GM10266 (cell line): Measurements from ENCODE around the gene DPYD.

Experiments used
- DNase-seq: peaks from one replicate; pipeline ENCODE4 v3.0.0; 2012; ENCODE audit errors: extremely low spot score
- TF ChIP-seq, protein P1 (sequence below): IDR thresholded peaks from 2 replicates; pipeline ENCODE4 v1.5.1; 2012; ENCODE audit warnings: mild to moderate bottlenecking, low read depth; ENCODE audit not compliant: control insufficient read depth, insufficient read depth; ENCODE audit errors: missing control alignments

Gene DPYD

DNA sequence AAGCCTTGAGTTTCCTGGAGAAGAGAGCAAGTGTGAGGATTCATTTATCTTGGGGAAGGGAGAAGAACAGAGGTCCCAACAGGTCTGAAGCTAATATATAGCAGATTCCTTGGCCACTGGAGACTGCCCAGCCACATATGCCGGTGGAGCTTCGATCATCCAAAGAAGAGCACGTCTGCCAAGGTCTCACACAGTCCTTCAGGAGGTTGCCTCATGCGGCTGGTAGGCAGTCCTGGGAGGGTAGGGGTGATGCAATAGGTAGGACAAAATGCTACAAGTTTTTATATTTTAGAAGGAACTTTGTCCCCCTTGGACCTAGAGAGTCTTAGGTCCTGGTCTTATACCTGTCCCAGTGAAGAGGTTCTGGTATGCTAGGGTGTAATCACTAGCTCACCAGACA lies 582.5 kb downstream of the DPYD start:
- DNase-seq: no peak
- TF ChIP-seq, protein P1, sequence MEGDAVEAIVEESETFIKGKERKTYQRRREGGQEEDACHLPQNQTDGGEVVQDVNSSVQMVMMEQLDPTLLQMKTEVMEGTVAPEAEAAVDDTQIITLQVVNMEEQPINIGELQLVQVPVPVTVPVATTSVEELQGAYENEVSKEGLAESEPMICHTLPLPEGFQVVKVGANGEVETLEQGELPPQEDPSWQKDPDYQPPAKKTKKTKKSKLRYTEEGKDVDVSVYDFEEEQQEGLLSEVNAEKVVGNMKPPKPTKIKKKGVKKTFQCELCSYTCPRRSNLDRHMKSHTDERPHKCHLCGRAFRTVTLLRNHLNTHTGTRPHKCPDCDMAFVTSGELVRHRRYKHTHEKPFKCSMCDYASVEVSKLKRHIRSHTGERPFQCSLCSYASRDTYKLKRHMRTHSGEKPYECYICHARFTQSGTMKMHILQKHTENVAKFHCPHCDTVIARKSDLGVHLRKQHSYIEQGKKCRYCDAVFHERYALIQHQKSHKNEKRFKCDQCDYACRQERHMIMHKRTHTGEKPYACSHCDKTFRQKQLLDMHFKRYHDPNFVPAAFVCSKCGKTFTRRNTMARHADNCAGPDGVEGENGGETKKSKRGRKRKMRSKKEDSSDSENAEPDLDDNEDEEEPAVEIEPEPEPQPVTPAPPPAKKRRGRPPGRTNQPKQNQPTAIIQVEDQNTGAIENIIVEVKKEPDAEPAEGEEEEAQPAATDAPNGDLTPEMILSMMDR: no peak

DNA sequence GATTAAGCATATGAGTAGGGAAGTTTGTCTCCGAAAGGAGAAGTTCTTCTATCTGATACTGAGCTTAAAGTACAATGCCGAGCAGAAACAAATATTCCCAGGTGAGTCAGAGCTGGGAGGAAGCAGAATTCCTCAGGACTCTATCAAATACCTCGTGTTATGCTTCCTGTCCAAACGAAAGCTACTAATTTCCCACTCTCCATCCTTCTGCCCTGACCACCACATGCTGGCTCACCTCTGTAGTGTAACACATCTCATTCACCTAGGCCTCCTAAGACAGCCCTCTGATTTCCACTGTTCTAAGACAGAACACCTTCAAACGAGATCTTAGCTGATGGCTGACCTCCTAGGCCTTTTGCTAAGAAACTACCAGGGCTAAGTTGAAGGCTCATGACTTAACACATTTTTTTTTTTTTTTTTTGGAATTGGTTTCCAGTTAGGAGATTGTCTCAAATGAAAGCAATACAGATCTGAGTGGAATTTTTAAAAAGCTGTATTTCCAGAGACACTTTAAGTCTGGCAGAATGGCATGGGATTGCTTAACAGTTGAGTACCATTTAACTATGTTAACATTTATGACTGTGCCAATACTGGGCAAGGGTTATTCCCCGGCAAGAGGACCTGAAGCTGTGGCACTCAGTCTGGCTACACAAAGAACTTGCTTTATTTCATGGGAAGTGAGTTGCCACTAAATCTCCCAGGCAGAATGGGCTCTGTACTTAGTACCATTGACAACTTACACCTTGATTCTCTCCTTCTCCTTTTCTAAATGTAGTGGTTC lies 583.4 kb downstream of the DPYD start:
- TF ChIP-seq, protein P1: no peak
- DNase-seq: no peak

DNA sequence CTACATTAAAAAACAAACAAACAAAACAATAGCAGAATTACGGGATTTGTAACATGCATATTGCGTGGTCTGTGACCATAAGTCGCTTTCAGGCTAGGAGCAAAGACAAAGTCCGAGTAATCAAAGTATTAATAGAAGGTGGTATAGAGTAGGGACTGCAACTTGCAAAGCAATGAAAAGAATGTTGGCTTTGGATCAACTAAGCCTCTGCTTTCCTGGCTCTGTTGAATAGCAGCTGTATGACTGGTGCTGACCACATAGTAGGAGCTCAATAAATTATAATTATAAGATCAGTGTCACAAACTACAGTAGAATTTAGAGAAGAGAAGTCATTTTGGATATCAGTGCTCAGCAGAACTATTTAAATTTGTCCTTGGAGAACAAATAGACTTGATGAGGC lies 586.4 kb downstream of the DPYD start:
- TF ChIP-seq, protein P1: no peak
- no peak for DNase-seq

DNA sequence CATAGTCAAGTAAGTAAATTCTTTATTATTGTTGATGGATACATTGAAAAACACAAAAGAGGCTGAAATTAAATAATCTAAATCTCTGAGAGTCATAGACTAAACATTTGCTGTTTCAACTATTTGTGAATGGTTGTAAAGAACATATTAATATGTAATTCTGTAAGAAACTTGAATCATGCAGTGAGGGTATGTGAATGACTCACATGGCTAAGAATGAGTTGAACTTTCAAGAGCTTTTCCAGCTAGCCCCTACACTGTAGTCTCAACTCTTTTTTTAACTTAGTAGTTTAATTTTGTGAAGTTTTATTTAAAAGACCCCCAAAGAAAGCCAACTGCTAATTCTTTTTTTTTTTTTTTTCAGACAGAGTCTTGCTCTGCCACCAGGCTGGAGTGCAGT lies 588.1 kb downstream of the DPYD start:
- TF ChIP-seq, protein P1: no peak
- no peak for DNase-seq

DNA sequence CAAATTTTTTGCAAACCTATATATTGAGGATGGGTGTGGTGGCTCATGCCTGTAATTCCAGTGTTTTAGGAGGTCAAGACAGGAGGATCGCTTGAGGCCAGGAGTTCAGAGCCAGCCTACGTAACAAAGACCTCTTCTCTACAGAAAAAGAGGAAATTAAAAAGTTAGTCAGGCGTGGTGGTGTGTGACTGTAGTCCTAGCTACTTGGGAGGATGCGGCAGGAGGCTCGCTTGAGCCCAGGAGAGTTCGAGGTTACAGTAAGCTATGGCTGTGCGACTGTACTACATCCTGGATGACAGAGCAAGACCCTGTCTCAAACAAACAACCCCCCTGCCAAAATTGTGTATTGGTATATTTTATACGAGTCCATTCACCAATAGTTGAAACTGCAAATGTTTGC lies 589.7 kb downstream of the DPYD start:
- TF ChIP-seq, protein P1: no peak
- DNase-seq: no peak

DNA sequence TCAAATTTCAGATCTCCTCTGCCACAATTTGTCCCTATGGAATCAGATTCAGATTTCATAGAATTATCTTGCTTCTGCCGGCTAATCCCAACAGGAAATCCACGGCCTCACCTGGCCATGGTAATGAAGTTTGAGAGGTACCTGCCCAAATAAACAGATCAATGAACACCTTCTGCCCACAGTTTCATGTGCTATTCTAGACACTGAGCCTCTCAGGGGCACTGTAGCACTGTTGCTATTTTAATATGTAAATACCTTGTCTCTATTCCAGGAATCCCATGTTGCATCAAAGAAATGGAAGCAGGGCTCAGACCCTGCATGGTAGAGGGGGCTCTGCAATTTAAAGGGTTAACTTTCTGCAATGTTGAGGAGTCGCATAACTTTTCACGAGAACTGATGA lies 606.1 kb downstream of the DPYD start:
- no peak for DNase-seq
- TF ChIP-seq, protein P1: no peak

DNA sequence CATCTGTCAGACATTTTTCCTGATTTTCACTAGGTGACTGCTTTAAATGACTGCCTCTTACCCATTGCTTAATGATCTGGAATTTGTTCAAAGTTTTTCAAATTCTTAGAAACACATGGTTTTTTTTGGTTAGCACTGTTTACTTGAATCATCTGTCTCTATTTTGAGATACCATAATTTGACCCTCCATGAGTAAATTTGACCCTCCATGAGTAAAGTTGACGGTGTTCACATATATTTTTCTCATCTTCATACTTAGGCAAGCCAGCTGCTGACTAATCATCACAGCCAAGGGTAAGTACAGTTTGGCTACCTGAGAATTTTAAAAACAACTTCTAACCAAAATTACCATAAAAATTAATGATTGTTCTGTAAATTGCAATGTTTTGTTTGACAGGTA lies 612.7 kb downstream of the DPYD start:
- TF ChIP-seq, protein P1: no peak
- DNase-seq: no peak
